ENCODE results near the gene AUH. TPM values are rescaled to one million over a fixed set of nuclear protein-coding genes. Genes with fewer than 3 reads are reported as not detected.

Gene AUH
- total RNA-seq, 4 donors from 2014 or later: 10.6 to 25.4 (median 16.7) TPM

- no peaks in the 10 kb centered on the region for H3K27me3 ChIP-seq
- H3K4me3 ChIP-seq: no peak overlapping the region
- H3K4me1 ChIP-seq: no peaks in the 10 kb centered on the region
- TF ChIP-seq CTCF (IDR thresholded peaks at IDR 0.05) (no peak), POLR2A (IDR thresholded peaks at IDR 0.05) (no peak)
- no peaks in the 10 kb centered on the region for H3K9me3 ChIP-seq
- no peak overlapping the region for H3K27ac ChIP-seq
- intact Hi-C loops (cut with DNase I): no loop called here
- H3K36me3 ChIP-seq: no peaks in the 10 kb centered on the region
- WGBS, 2 donors: 91 to 97% methylated on average over 3 of the region's 3 CpGs
- no peak for DNase-seq
Measured at GRCh38 chr9:91258451-91258850, 103.3 kb downstream of the AUH start.

- Histone ChIP-seq H3K27me3 (no peaks in the 10 kb centered on the region), H3K9me3 (no peaks in the 10 kb centered on the region), H3K27ac (no peak overlapping the region), H3K4me1 (no peaks in the 10 kb centered on the region), H3K36me3 (no peaks in the 10 kb centered on the region), H3K4me3 (no peak overlapping the region)
- intact Hi-C loops (cut with DNase I): no loop called here
- 50 to 58% methylated on average over 1 to 3 of the region's 3 CpGs for WGBS, 2 donors
- no peak for TF ChIP-seq CTCF (IDR thresholded peaks at IDR 0.05)
- no peak for DNase-seq
Measured at GRCh38 chr9:91256235-91256634, 105.5 kb downstream of the AUH start.

- Histone ChIP-seq H3K4me1 (no peaks in the 10 kb centered on the region), H3K27me3 (no peaks in the 10 kb centered on the region), H3K9me3 (no peaks in the 10 kb centered on the region), H3K36me3 (no peaks in the 10 kb centered on the region), H3K27ac (no peak overlapping the region), H3K4me3 (no peak overlapping the region)
- no peak for DNase-seq
- intact Hi-C loops (cut with DNase I): no loop called here
- WGBS, 2 donors: 54 to 67% methylated on average over 3 of the region's 3 CpGs
- no peak for TF ChIP-seq POLR2A (IDR thresholded peaks at IDR 0.05)
- no peak for TF ChIP-seq CTCF (IDR thresholded peaks at IDR 0.05)
Measured at GRCh38 chr9:91255327-91255726, 106.4 kb downstream of the AUH start.

GRCh38 chr9:91253488-91253887 is 108.2 kb downstream of the AUH start:
- no peaks in the 10 kb centered on the region for H3K36me3 ChIP-seq
- DNase-seq: no peak
- no peaks in the 10 kb centered on the region for H3K27me3 ChIP-seq
- no peaks in the 10 kb centered on the region for H3K4me1 ChIP-seq
- TF ChIP-seq CTCF (IDR thresholded peaks at IDR 0.05): peak in 2 of 6 experiments; percentile 8 to 19
- TF ChIP-seq POLR2A (IDR thresholded peaks at IDR 0.05): no peak
- H3K9me3 ChIP-seq: no peaks in the 10 kb centered on the region
- H3K27ac ChIP-seq: no peak overlapping the region
- 53 to 69% methylated on average over 1 of the region's 1 CpG for WGBS, 2 donors
- intact Hi-C loops (cut with DNase I): no loop called here
- no peak overlapping the region for H3K4me3 ChIP-seq

- 84 to 87% methylated on average over 6 of the region's 6 CpGs for WGBS, 2 donors
- no peak overlapping the region for H3K4me3 ChIP-seq
- H3K9me3 ChIP-seq: no peaks in the 10 kb centered on the region
- intact Hi-C loops (cut with DNase I): no loop called here
- TF ChIP-seq CTCF (IDR thresholded peaks at IDR 0.05): no peak
- no peaks in the 10 kb centered on the region for H3K27me3 ChIP-seq
- peaks cover 0 to 8% (median 0%) of the 10 kb centered on the region in 3 donors for H3K4me1 ChIP-seq
- H3K36me3 ChIP-seq: no peaks in the 10 kb centered on the region
- no peak overlapping the region for H3K27ac ChIP-seq
- no peak for DNase-seq
Measured at GRCh38 chr9:91248707-91249106, 113.0 kb downstream of the AUH start.

All from esophagus squamous epithelium (tissue), 5 donors.